GM23338 (cell line): Measurements from ENCODE around the gene TNFRSF1A. TPM values are rescaled to one million over a fixed set of nuclear protein-coding genes. Genes with fewer than 3 reads are reported as not detected.

Source experiments
- ATAC-seq: fragments of 200-7000 bp; cut with Tn5 transposase; 3 replicates; pipeline ENCODE4 v1.9.1; 2020
- DNase-seq: peaks from one replicate; pipeline ENCODE4 v3.0.0-alpha.2; 2015; ENCODE audit warnings: low spot score
- H2AFZ ChIP-seq: fragments of 200-600 bp; sonication (generic); 2 replicates; pipeline ENCODE4 v1.8.0; 2016; ENCODE audit warnings: antibody characterized with exemption, mild to moderate bottlenecking, moderate library complexity
- H3F3A ChIP-seq: fragments of 200-600 bp; sonication (generic); replicated peaks from 2 replicates; pipeline ENCODE4 v1.8.0; 2017; ENCODE audit warnings: antibody characterized with exemption, mixed run types, low read depth
- H3K27ac ChIP-seq: fragments of 200-600 bp; sonication (generic); 2 replicates; pipeline ENCODE4 v1.6.1; 2016; ENCODE audit warnings: low read depth
- H3K27me3 ChIP-seq: fragments of 200-600 bp; sonication (generic); 2 replicates; pipeline ENCODE4 v1.8.0; 2016; ENCODE audit warnings: mild to moderate bottlenecking, mixed run types, moderate library complexity; ENCODE audit not compliant: insufficient read depth
- H3K36me3 ChIP-seq: fragments of 200-600 bp; sonication (generic); 2 replicates; pipeline ENCODE4 v1.8.0; 2016; ENCODE audit warnings: mild to moderate bottlenecking; ENCODE audit not compliant: insufficient read depth
- H3K4me1 ChIP-seq: fragments of 200-600 bp; sonication (generic); 2 replicates; pipeline ENCODE4 v1.8.0; 2016; ENCODE audit warnings: mild to moderate bottlenecking, moderate library complexity; ENCODE audit not compliant: insufficient read depth
- H3K4me2 ChIP-seq: fragments of 200-600 bp; sonication (generic); 2 replicates; pipeline ENCODE4 v1.7.1; 2017; ENCODE audit warnings: mixed run types
- H3K4me3 ChIP-seq: fragments of 200-600 bp; sonication (generic); 2 replicates; pipeline ENCODE4 v1.6.1; 2016; ENCODE audit warnings: mixed run types
- H3K79me2 ChIP-seq: fragments of 200-600 bp; sonication (generic); replicated peaks from 2 replicates; pipeline ENCODE4 v1.8.0; 2017; ENCODE audit warnings: mild to moderate bottlenecking; ENCODE audit not compliant: insufficient read depth
- H3K9me2 ChIP-seq: fragments of 200-600 bp; sonication (generic); 2 replicates; pipeline ENCODE4 v1.8.0; 2017; ENCODE audit not compliant: insufficient read depth
- H4K20me1 ChIP-seq: fragments of 200-600 bp; sonication (generic); replicated peaks from 2 replicates; pipeline ENCODE4 v1.8.0; 2017; ENCODE audit warnings: mild to moderate bottlenecking; ENCODE audit not compliant: insufficient read depth
- H3K27ac Mint-ChIP-seq: 2 replicates; pipeline ENCODE4 v1.8.0; 2020; ENCODE audit warnings: inconsistent platforms, mild to moderate bottlenecking, moderate library complexity, mixed read lengths
- H3K27me3 Mint-ChIP-seq: 3 replicates; pipeline ENCODE4 v1.8.0; 2022; ENCODE audit warnings: low read depth, mild to moderate bottlenecking, moderate library complexity, mixed read lengths, inconsistent platforms; ENCODE audit not compliant: insufficient read depth, poor library complexity
- H3K36me3 Mint-ChIP-seq: 3 replicates; pipeline ENCODE4 v1.8.0; 2021; ENCODE audit warnings: low read depth, mild to moderate bottlenecking, inconsistent platforms, moderate library complexity, mixed read lengths
- H3K4me1 Mint-ChIP-seq: 3 replicates; pipeline ENCODE4 v1.8.0; 2020; ENCODE audit warnings: mild to moderate bottlenecking, inconsistent platforms, mixed read lengths
- H3K4me3 Mint-ChIP-seq: 3 replicates; pipeline ENCODE4 v1.8.0; 2021; ENCODE audit warnings: moderate library complexity, mild to moderate bottlenecking, inconsistent platforms, mixed read lengths
- H3K9me3 Mint-ChIP-seq: 3 replicates; pipeline ENCODE4 v1.8.0; 2020; ENCODE audit warnings: moderate library complexity, mild to moderate bottlenecking, inconsistent platforms, mixed read lengths
- CREB1 ChIP-seq: fragments of 250-450 bp; sonication (Bioruptor Pico); IDR thresholded peaks from 2 replicates; pipeline ENCODE4 v1.5.0; 2020; ENCODE audit warnings: low read depth, mild to moderate bottlenecking, moderate library complexity
- POLR2AphosphoS5 ChIP-seq: IDR thresholded peaks from 2 replicates; pipeline ENCODE4 v1.6.1; 2016; ENCODE audit warnings: antibody characterized with exemption, low read depth
- ZNF114 ChIP-seq: fragments of 250-450 bp; sonication (Bioruptor Pico); IDR thresholded peaks from 2 replicates; pipeline ENCODE4 v1.5.0; 2020; ENCODE audit warnings: mild to moderate bottlenecking, moderate library complexity
- ZNF331 ChIP-seq: fragments of 250-450 bp; sonication (Bioruptor Pico); IDR thresholded peaks from 2 replicates; pipeline ENCODE4 v1.5.0; 2020; ENCODE audit warnings: low read depth, mild to moderate bottlenecking, moderate library complexity
- polyA plus RNA-seq: library from polyadenylated mRNA; unstranded; fragments of >200 nt; fragmentation: Nextera tagmentation; extraction: Ambion mirVana; gene quantifications from 2 replicates; pipeline ENCODE4 v1.2.1, GENCODE V29; 2016
- total RNA-seq: library from RNA; depleted of rRNA; stranded (reverse); fragments of >200 nt; shearing (Covaris generic); gene quantifications from 2 replicates; pipeline ENCODE4 v1.2.3, GENCODE V29; 2014
- TF ChIP-seq, protein P1 (sequence below): fragments of 250-450 bp; sonication (Bioruptor Pico); IDR thresholded peaks from 2 replicates; pipeline ENCODE4 v1.5.0; 2020; ENCODE audit warnings: mild to moderate bottlenecking, moderate library complexity
- TF ChIP-seq, protein P2 (sequence below): IDR thresholded peaks from 2 replicates; pipeline ENCODE4 v1.6.1; 2016; ENCODE audit warnings: antibody characterized with exemption
- TF ChIP-seq, protein P3 (sequence below): IDR thresholded peaks from one replicate; pipeline ENCODE4 v1.6.1; 2018; ENCODE audit warnings: antibody characterized with exemption; ENCODE audit not compliant: unreplicated experiment

Gene TNFRSF1A
- total and polyA plus RNA-seq, 2 experiments from 2014 or later: 24.3 to 43.4 TPM

DNA sequence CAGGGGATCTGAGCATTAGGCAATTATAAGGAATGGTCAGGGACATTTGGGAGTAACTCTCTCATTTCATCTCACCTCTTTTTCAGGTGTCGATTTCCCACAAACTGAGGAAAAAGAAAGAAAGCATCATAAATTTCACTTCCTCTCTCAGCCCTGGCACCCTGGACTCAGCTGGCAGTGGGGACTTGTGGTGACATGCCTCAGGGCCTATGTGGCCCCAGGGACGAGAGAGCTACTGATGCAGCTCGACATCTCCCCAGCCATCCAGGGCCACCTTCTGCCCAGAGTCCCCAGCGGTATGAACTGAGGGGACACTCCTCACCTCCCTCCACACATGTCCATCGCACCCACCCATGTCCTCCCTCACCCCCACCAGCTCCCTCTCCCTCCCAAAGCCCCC is 11.7 kb downstream of the TNFRSF1A start (continued):
- TF ChIP-seq, protein P1, sequence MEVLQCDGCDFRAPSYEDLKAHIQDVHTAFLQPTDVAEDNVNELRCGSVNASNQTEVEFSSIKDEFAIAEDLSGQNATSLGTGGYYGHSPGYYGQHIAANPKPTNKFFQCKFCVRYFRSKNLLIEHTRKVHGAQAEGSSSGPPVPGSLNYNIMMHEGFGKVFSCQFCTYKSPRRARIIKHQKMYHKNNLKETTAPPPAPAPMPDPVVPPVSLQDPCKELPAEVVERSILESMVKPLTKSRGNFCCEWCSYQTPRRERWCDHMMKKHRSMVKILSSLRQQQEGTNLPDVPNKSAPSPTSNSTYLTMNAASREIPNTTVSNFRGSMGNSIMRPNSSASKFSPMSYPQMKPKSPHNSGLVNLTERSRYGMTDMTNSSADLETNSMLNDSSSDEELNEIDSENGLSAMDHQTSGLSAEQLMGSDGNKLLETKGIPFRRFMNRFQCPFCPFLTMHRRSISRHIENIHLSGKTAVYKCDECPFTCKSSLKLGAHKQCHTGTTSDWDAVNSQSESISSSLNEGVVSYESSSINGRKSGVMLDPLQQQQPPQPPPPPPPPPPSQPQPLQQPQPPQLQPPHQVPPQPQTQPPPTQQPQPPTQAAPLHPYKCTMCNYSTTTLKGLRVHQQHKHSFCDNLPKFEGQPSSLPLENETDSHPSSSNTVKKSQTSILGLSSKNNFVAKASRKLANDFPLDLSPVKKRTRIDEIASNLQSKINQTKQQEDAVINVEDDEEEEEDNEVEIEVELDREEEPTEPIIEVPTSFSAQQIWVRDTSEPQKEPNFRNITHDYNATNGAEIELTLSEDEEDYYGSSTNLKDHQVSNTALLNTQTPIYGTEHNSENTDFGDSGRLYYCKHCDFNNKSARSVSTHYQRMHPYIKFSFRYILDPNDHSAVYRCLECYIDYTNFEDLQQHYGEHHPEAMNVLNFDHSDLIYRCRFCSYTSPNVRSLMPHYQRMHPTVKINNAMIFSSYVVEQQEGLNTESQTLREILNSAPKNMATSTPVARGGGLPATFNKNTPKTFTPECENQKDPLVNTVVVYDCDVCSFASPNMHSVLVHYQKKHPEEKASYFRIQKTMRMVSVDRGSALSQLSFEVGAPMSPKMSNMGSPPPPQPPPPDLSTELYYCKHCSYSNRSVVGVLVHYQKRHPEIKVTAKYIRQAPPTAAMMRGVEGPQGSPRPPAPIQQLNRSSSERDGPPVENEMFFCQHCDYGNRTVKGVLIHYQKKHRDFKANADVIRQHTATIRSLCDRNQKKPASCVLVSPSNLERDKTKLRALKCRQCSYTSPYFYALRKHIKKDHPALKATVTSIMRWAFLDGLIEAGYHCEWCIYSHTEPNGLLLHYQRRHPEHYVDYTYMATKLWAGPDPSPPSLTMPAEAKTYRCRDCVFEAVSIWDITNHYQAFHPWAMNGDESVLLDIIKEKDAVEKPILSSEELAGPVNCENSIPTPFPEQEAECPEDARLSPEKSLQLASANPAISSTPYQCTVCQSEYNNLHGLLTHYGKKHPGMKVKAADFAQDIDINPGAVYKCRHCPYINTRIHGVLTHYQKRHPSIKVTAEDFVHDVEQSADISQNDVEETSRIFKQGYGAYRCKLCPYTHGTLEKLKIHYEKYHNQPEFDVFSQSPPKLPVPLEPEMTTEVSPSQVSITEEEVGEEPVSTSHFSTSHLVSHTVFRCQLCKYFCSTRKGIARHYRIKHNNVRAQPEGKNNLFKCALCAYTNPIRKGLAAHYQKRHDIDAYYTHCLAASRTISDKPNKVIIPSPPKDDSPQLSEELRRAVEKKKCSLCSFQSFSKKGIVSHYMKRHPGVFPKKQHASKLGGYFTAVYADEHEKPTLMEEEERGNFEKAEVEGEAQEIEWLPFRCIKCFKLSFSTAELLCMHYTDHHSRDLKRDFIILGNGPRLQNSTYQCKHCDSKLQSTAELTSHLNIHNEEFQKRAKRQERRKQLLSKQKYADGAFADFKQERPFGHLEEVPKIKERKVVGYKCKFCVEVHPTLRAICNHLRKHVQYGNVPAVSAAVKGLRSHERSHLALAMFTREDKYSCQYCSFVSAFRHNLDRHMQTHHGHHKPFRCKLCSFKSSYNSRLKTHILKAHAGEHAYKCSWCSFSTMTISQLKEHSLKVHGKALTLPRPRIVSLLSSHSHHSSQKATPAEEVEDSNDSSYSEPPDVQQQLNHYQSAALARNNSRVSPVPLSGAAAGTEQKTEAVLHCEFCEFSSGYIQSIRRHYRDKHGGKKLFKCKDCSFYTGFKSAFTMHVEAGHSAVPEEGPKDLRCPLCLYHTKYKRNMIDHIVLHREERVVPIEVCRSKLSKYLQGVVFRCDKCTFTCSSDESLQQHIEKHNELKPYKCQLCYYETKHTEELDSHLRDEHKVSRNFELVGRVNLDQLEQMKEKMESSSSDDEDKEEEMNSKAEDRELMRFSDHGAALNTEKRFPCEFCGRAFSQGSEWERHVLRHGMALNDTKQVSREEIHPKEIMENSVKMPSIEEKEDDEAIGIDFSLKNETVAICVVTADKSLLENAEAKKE (CRISPR knock-in tag): no peak
- TF ChIP-seq ZNF114 (CRISPR knock-in tag) (no peak), CREB1 (CRISPR knock-in tag) (no peak)
- TF ChIP-seq, protein P2, sequence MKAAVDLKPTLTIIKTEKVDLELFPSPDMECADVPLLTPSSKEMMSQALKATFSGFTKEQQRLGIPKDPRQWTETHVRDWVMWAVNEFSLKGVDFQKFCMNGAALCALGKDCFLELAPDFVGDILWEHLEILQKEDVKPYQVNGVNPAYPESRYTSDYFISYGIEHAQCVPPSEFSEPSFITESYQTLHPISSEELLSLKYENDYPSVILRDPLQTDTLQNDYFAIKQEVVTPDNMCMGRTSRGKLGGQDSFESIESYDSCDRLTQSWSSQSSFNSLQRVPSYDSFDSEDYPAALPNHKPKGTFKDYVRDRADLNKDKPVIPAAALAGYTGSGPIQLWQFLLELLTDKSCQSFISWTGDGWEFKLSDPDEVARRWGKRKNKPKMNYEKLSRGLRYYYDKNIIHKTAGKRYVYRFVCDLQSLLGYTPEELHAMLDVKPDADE: no peak

DNA sequence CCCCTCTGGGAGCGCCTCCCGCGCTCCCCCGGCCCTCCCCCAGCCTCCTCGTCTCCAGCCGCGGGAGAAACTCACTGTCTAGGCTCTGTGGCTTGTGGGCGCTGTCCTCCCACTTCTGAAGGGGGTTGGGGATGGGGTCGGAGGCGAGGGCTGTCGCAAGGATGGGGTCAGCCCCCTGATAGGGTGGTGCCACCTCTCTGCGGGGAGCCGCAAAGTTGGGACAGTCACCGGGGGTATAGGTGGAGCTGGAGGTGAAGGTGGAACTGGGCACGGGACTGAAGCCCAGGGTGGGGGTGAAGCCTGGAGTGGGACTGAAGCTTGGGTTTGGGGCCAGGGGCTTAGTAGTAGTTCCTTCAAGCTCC is 12.2 kb downstream of the TNFRSF1A start:
- peaks cover 3% of the 10 kb centered on the region; the same call in 1 of the 2 replicates for H3K27me3 ChIP-seq
- H3F3A ChIP-seq: peaks cover 20% of the 10 kb centered on the region
- H3K9me3 Mint-ChIP-seq: no peaks in the 10 kb centered on the region
- H2AFZ ChIP-seq: no peak overlapping the region; the same call in 1 of the 2 replicates
- no peaks in the 10 kb centered on the region for H4K20me1 ChIP-seq
- no peak overlapping the region for H3K4me3 Mint-ChIP-seq
- peaks cover 18% of the 10 kb centered on the region; the same call in 1 of the 2 replicates for H3K36me3 ChIP-seq
- peaks cover 66% of the 10 kb centered on the region for H3K36me3 Mint-ChIP-seq
- H3K27me3 Mint-ChIP-seq: peaks cover 12% of the 10 kb centered on the region
- no peaks in the 10 kb centered on the region for H3K9me2 ChIP-seq
- ATAC-seq (peak; percentile 5), DNase-seq (peak; percentile 47)
- peaks cover 9% of the 10 kb centered on the region for H3K79me2 ChIP-seq
- H3K4me1 ChIP-seq: peaks cover 41% of the 10 kb centered on the region
- H3K4me3 ChIP-seq: peak overlapping the region; percentile 57
- peaks cover 54% of the 10 kb centered on the region for H3K4me1 Mint-ChIP-seq
- H3K27ac ChIP-seq: peak overlapping the region; percentile 14; the same call in 1 of the 2 replicates
- H3K4me2 ChIP-seq: peak overlapping the region; percentile 83
- peak overlapping the region; percentile 40; the same call in 1 of the 2 replicates for H3K27ac Mint-ChIP-seq
- TF ChIP-seq, protein P2: no peak
- TF ChIP-seq, protein P3, sequence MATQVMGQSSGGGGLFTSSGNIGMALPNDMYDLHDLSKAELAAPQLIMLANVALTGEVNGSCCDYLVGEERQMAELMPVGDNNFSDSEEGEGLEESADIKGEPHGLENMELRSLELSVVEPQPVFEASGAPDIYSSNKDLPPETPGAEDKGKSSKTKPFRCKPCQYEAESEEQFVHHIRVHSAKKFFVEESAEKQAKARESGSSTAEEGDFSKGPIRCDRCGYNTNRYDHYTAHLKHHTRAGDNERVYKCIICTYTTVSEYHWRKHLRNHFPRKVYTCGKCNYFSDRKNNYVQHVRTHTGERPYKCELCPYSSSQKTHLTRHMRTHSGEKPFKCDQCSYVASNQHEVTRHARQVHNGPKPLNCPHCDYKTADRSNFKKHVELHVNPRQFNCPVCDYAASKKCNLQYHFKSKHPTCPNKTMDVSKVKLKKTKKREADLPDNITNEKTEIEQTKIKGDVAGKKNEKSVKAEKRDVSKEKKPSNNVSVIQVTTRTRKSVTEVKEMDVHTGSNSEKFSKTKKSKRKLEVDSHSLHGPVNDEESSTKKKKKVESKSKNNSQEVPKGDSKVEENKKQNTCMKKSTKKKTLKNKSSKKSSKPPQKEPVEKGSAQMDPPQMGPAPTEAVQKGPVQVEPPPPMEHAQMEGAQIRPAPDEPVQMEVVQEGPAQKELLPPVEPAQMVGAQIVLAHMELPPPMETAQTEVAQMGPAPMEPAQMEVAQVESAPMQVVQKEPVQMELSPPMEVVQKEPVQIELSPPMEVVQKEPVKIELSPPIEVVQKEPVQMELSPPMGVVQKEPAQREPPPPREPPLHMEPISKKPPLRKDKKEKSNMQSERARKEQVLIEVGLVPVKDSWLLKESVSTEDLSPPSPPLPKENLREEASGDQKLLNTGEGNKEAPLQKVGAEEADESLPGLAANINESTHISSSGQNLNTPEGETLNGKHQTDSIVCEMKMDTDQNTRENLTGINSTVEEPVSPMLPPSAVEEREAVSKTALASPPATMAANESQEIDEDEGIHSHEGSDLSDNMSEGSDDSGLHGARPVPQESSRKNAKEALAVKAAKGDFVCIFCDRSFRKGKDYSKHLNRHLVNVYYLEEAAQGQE: peak; percentile 3
- TF ChIP-seq ZNF331 (no peak), POLR2AphosphoS5 (no peak)
